Thyroid gland (tissue), 4 donors: ENCODE data around the gene C9orf43.
"Not testable (repeated sequence)": the region's sequence is repeated elsewhere in the genome, so short reads cannot be mapped to it uniquely, and the experiment has no call there.

Experiments used
- CTCF ChIP-seq, 6 experiments: fragments of 200-600 bp in 3 of 6; fragments of 450-650 bp in 3 of 6; sonication (generic) in 3 of 6; IDR thresholded peaks; one replicate each; pipeline ENCODE4 v1.5.1; 2016 to 2019; ENCODE audit warnings: antibody characterized with exemption in 6 of 6, mild to moderate bottlenecking in 2 of 6, inconsistent platforms in 1 of 6, moderate library complexity in 1 of 6
- POLR2A ChIP-seq, 2 donors: fragments of 450-650 bp; IDR thresholded peaks; one replicate each; pipeline ENCODE4 v1.6.1; 2017; ENCODE audit warnings: antibody characterized with exemption in 2 of 2, mild to moderate bottlenecking in 2 of 2, moderate library complexity in 1 of 2

- not testable (repeated sequence) for TF ChIP-seq POLR2A, CTCF (IDR thresholded peaks at IDR 0.05)
Measured at GRCh38 chr9:113379829-113380210, 30.7 kb upstream of the C9orf43 start.
